ENCODE measurements around the gene ZIK1. TPM values are rescaled to one million over a fixed set of nuclear protein-coding genes. Genes with fewer than 3 reads are reported as not detected.
A peak's percentile ranks its signal among the peaks of the same experiment; 100 is the strongest.

The ZIK1 gene
- total and polyA plus RNA-seq, 9 of the 15 experiments (the other 6 are each of a cell fraction or from before 2014, with no cell fraction given), result 0.03 to 0.42 (median 0.15) TPM; not detected in 1

DNA sequence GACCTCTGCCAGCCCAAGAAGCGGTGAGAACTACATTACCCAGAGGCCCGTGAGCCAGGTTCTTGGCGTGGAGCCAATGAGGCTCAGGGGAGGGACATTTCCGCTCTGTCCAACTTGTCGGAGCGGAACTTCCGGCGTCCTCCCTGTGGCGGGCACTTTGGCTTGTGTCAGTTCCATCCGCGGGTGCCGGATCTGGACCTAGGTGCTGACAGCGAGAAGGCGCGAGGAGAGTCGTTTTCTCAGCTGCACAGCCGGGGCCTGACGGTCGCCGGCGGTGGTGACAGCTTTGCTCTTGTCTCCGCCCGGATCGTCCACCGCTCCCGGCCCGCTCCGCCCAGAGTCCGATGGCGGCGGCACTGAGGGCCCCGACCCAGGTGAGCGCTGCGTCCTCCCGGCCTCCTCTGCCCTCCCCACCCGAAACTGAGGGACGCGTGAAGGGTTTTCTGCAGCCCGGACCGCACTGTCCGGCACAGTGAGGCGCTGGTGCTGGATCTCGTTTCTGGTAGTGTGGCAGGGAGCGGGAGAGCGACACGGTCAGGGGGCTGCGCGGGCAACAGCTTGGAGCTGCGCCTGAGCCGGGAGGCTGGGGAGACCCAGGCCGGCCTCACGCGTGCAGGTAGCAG lies 15.9 kb downstream of the ZIK1 start, which contains the start of gene ZNF530 (continued):
- no peak for TF ChIP-seq RREB1 (CRISPR knock-in tag; IDR thresholded peaks at IDR 0.05)
- no peak for TF ChIP-seq HIVEP1 (CRISPR knock-in tag; IDR thresholded peaks at IDR 0.05)
- TF ChIP-seq IRF1 (CRISPR knock-in tag; IDR thresholded peaks at IDR 0.05; ENCODE audit: borderline replicate concordance), result no peak
- no peak for TF ChIP-seq ZSCAN29 (IDR thresholded peaks at IDR 0.05)
- 0 out of 2 replicates have a peak, but pooled peaks have one; percentile 23 for TF ChIP-seq MYC (IDR thresholded peaks at IDR 0.05; ENCODE audit: low read depth, low read length)
- no peak for TF ChIP-seq MYC (CRISPR knock-in tag; IDR thresholded peaks at IDR 0.05; ENCODE audit: borderline replicate concordance, low read depth)
- TF ChIP-seq THRB (CRISPR knock-in tag; conservative IDR thresholded peaks at IDR 0.05), result no peak
- TF ChIP-seq, protein P1, sequence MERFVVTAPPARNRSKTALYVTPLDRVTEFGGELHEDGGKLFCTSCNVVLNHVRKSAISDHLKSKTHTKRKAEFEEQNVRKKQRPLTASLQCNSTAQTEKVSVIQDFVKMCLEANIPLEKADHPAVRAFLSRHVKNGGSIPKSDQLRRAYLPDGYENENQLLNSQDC (CRISPR knock-in tag; IDR thresholded peaks at IDR 0.05), result no peak
- no peak for TF ChIP-seq ZNF124 (CRISPR knock-in tag; IDR thresholded peaks at IDR 0.05)
- TF ChIP-seq PHF21A (IDR thresholded peaks at IDR 0.05; ENCODE audit: borderline replicate concordance, low read depth), result no peak
- TF ChIP-seq, protein P2, sequence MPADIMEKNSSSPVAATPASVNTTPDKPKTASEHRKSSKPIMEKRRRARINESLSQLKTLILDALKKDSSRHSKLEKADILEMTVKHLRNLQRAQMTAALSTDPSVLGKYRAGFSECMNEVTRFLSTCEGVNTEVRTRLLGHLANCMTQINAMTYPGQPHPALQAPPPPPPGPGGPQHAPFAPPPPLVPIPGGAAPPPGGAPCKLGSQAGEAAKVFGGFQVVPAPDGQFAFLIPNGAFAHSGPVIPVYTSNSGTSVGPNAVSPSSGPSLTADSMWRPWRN (IDR thresholded peaks at IDR 0.05; ENCODE audit: low read depth), result no peak
- no peak for TF ChIP-seq ZNF134 (CRISPR knock-in tag; conservative IDR thresholded peaks at IDR 0.05)
- TF ChIP-seq, protein P3, sequence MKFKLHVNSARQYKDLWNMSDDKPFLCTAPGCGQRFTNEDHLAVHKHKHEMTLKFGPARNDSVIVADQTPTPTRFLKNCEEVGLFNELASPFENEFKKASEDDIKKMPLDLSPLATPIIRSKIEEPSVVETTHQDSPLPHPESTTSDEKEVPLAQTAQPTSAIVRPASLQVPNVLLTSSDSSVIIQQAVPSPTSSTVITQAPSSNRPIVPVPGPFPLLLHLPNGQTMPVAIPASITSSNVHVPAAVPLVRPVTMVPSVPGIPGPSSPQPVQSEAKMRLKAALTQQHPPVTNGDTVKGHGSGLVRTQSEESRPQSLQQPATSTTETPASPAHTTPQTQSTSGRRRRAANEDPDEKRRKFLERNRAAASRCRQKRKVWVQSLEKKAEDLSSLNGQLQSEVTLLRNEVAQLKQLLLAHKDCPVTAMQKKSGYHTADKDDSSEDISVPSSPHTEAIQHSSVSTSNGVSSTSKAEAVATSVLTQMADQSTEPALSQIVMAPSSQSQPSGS (CRISPR knock-in tag; IDR thresholded peaks at IDR 0.05), result no peak
- no peak for TF ChIP-seq FOXK1 (CRISPR knock-in tag; IDR thresholded peaks at IDR 0.05; ENCODE audit: borderline replicate concordance)
- TF ChIP-seq NFIC (IDR thresholded peaks at IDR 0.05), result peak; percentile 100
- TF ChIP-seq ZEB2 (IDR thresholded peaks at IDR 0.05), result no peak
- TF ChIP-seq SUPT5H (IDR thresholded peaks at IDR 0.05), result peak; percentile 50
- TF ChIP-seq ZNF57 (CRISPR knock-in tag; IDR thresholded peaks at IDR 0.05), result no peak
- TF ChIP-seq ZNF583 (CRISPR knock-in tag; IDR thresholded peaks at IDR 0.05), result no peak
- no peak for TF ChIP-seq ETS2 (tag; IDR thresholded peaks at IDR 0.05; ENCODE audit: borderline replicate concordance, poor library complexity, severe bottlenecking)

All from K562 (cell line).